DOHH2 (cell line): Measurements from ENCODE around the gene SH3D19.

Experiments
- CTCF ChIP-seq: fragments of 200-600 bp; sonication (generic); IDR thresholded peaks from one replicate; pipeline ENCODE4 v1.5.1; 2014; ENCODE audit warnings: antibody characterized with exemption, mild to moderate bottlenecking, low read depth, low read length; ENCODE audit not compliant: poor library complexity, severe bottlenecking
- EZH2phosphoT487 ChIP-seq: fragments of 200-600 bp; sonication (generic); IDR thresholded peaks from 2 replicates; pipeline ENCODE4 v1.6.1; 2017; ENCODE audit warnings: borderline replicate concordance, mild to moderate bottlenecking, antibody characterized with exemption, low read length, moderate library complexity, mixed read lengths

- TF ChIP-seq CTCF, result no peak
- TF ChIP-seq EZH2phosphoT487, result no peak
Observed at GRCh38 chr4:151199319-151200190, 125.8 kb downstream of the SH3D19 start.
